Glutamatergic neuron (in vitro differentiated cells): ENCODE data around the gene SYT13. TPM values are rescaled to one million over a fixed set of nuclear protein-coding genes. Genes with fewer than 3 reads are reported as not detected.

Source experiments
- DNase-seq: peaks from one replicate; pipeline ENCODE4 v3.0.0; 2022
- H3K27ac Mint-ChIP-seq: one replicate; pipeline ENCODE4 v1.8.0; 2020; ENCODE audit warnings: mild to moderate bottlenecking, mixed read lengths, inconsistent platforms; ENCODE audit not compliant: unreplicated experiment
- H3K27me3 Mint-ChIP-seq: one replicate; pipeline ENCODE4 v1.8.0; 2020; ENCODE audit warnings: mild to moderate bottlenecking, moderate library complexity, mixed read lengths, inconsistent platforms; ENCODE audit not compliant: unreplicated experiment
- H3K36me3 Mint-ChIP-seq: one replicate; pipeline ENCODE4 v1.8.0; 2020; ENCODE audit warnings: mild to moderate bottlenecking, mixed read lengths, inconsistent platforms; ENCODE audit not compliant: unreplicated experiment
- H3K4me1 Mint-ChIP-seq: one replicate; pipeline ENCODE4 v1.8.0; 2020; ENCODE audit warnings: mild to moderate bottlenecking, low read depth, mixed read lengths, inconsistent platforms; ENCODE audit not compliant: unreplicated experiment
- H3K4me3 Mint-ChIP-seq: one replicate; pipeline ENCODE4 v1.8.0; 2020; ENCODE audit warnings: mild to moderate bottlenecking, mixed read lengths, inconsistent platforms; ENCODE audit not compliant: unreplicated experiment
- H3K9me3 Mint-ChIP-seq: one replicate; pipeline ENCODE4 v1.8.0; 2020; ENCODE audit warnings: mild to moderate bottlenecking, moderate library complexity, mixed read lengths, inconsistent platforms; ENCODE audit not compliant: unreplicated experiment
- CTCF ChIP-seq: fragments of 200-600 bp; sonication (generic); IDR thresholded peaks from one replicate; pipeline ENCODE4 v1.5.0; 2021; ENCODE audit not compliant: partially characterized antibody, unreplicated experiment
- total RNA-seq: library from RNA; stranded (reverse); fragmentation: NEBNext Ultra II Directional; extraction: Animal tissue kit (Norgen Biotek cat#: 25700); gene quantifications from one replicate; pipeline ENCODE4 v1.2.1, GENCODE V29; 2021; ENCODE audit not compliant: unreplicated experiment

The SYT13 gene
- total RNA-seq, 1 donor from 2014 or later, result 7.5 TPM

GRCh38 chr11:45239733-45240132 is 46.4 kb downstream of the SYT13 start:
- DNase-seq, result no peak
- TF ChIP-seq CTCF, result no peak
- no peaks in the 10 kb centered on the region for H3K36me3 Mint-ChIP-seq

GRCh38 chr11:45238724-45239123 is 47.4 kb downstream of the SYT13 start:
- H3K27me3 Mint-ChIP-seq, result no peaks in the 10 kb centered on the region
- no peak overlapping the region for H3K4me3 Mint-ChIP-seq
- no peak for DNase-seq
- H3K27ac Mint-ChIP-seq, result no peak overlapping the region
- TF ChIP-seq CTCF, result no peak
- no peaks in the 10 kb centered on the region for H3K36me3 Mint-ChIP-seq
- no peaks in the 10 kb centered on the region for H3K4me1 Mint-ChIP-seq
- H3K9me3 Mint-ChIP-seq, result peaks cover 3% of the 10 kb centered on the region

More at GRCh38 chr11:45239733-45240132, 46.4 kb downstream of the SYT13 start:
- Mint-ChIP-seq H3K27me3 (no peaks in the 10 kb centered on the region), H3K9me3 (peaks cover 3% of the 10 kb centered on the region), H3K4me1 (no peaks in the 10 kb centered on the region), H3K27ac (no peak overlapping the region), H3K4me3 (no peak overlapping the region)

GRCh38 chr11:45237711-45238315 is 48.3 kb downstream of the SYT13 start:
- DNase-seq, result no peak
- no peaks in the 10 kb centered on the region for H3K27me3 Mint-ChIP-seq

GRCh38 chr11:45234306-45235006 is 51.7 kb downstream of the SYT13 start:
- H3K27ac Mint-ChIP-seq, result no peak overlapping the region
- DNase-seq, result no peak
- H3K4me1 Mint-ChIP-seq, result no peaks in the 10 kb centered on the region
- TF ChIP-seq CTCF, result no peak
- H3K27me3 Mint-ChIP-seq, result no peaks in the 10 kb centered on the region
- H3K36me3 Mint-ChIP-seq, result no peaks in the 10 kb centered on the region
- peaks cover 3% of the 10 kb centered on the region for H3K9me3 Mint-ChIP-seq
- H3K4me3 Mint-ChIP-seq, result no peak overlapping the region

More at GRCh38 chr11:45237711-45238315, 48.3 kb downstream of the SYT13 start:
- Mint-ChIP-seq H3K9me3 (peaks cover 3% of the 10 kb centered on the region), H3K27ac (no peak overlapping the region), H3K4me1 (no peaks in the 10 kb centered on the region), H3K4me3 (no peak overlapping the region), H3K36me3 (no peaks in the 10 kb centered on the region)
- no peak for TF ChIP-seq CTCF

GRCh38 chr11:45233804-45234170 is 52.4 kb downstream of the SYT13 start:
- Mint-ChIP-seq H3K27ac (no peak overlapping the region), H3K27me3 (no peaks in the 10 kb centered on the region), H3K4me1 (no peaks in the 10 kb centered on the region), H3K9me3 (peaks cover 3% of the 10 kb centered on the region), H3K4me3 (no peak overlapping the region), H3K36me3 (no peaks in the 10 kb centered on the region)
- no peak for TF ChIP-seq CTCF
- no peak for DNase-seq
